A549 treated with AZD9567 at 1 μM for 4 hours (cell line): Measurements from ENCODE around the gene ASB9. TPM values are rescaled to one million over a fixed set of nuclear protein-coding genes. Genes with fewer than 3 reads are reported as not detected.

Experiments
- total RNA-seq: library from RNA; stranded (reverse); fragments of 200-300 nt; extraction: Qiagen RNA extraction; gene quantifications from 5 replicates; pipeline ENCODE4 v1.2.3, GENCODE V29; 2022; ENCODE audit not compliant: insufficient read depth

ASB9 gene
- 12.1 to 20.8 TPM (median 19.2 TPM) in 5 replicates for total RNA-seq

GRCh38 chrX:15269618-15270521 is at the start of gene ASB9:
Gene ASB9, minus strand, starts transcription at chrX:15270083. Its CDS starts 209 bp downstream, at chrX:15269874.

GRCh38 chrX:15315509-15315908 is 45.6 kb upstream of the ASB9 start, which contains the start of gene ASB11:
Gene ASB11, minus strand, starts transcription at chrX:15315640. Its CDS starts 35 bp downstream, at chrX:15315605.

Other genes starting within 250 kb of the ASB9 start
- gene ASB11, start 45.6 kb upstream of the ASB9 start, total RNA-seq, result not detected in 5 replicates
- gene PIGA, start 65.4 kb upstream of the ASB9 start, total RNA-seq, result 7.8 to 10.3 TPM (median 8.8 TPM) in 5 replicates
- gene VEGFD, start 114.3 kb upstream of the ASB9 start, total RNA-seq, result 0.24 to 0.39 TPM (median 0.32 TPM) in 4 of 5 replicates, not detected in the other
- 47.3 to 54.7 TPM (median 51.1 TPM) in 5 replicates for gene PIR, start 223.2 kb upstream of the ASB9 start, total RNA-seq
- gene BMX, start 230.7 kb upstream of the ASB9 start, total RNA-seq, result not detected in 5 replicates